ENCODE data around the gene RERE. TPM values are rescaled to one million over a fixed set of nuclear protein-coding genes. Genes with fewer than 3 reads are reported as not detected.
A peak's percentile ranks its signal among the peaks of the same experiment; 100 is the strongest.

Gene RERE
- total and polyA plus RNA-seq, 2 experiments from 2014 or later: 148 to 170 TPM

DNA sequence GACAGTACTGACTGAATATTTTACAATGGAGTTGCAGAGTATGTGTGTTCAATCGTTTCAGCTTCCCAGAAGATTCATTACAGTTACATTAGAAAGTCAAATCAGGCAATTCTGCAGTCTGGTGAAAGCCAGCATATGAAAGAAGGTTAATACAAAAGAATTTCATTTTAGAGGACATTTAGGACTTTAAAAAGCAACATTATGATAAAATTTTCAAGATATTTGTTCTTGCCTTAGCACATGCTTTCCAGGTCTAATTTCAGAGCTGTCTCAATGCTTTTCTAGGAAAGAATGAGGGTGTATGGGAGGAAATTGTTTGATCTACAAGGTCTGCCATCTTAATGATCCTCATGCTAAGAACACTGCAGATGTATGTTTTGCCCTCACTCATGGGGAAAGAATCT, 63.2 kb downstream of the RERE start (continued):
- TF ChIP-seq, protein P1, sequence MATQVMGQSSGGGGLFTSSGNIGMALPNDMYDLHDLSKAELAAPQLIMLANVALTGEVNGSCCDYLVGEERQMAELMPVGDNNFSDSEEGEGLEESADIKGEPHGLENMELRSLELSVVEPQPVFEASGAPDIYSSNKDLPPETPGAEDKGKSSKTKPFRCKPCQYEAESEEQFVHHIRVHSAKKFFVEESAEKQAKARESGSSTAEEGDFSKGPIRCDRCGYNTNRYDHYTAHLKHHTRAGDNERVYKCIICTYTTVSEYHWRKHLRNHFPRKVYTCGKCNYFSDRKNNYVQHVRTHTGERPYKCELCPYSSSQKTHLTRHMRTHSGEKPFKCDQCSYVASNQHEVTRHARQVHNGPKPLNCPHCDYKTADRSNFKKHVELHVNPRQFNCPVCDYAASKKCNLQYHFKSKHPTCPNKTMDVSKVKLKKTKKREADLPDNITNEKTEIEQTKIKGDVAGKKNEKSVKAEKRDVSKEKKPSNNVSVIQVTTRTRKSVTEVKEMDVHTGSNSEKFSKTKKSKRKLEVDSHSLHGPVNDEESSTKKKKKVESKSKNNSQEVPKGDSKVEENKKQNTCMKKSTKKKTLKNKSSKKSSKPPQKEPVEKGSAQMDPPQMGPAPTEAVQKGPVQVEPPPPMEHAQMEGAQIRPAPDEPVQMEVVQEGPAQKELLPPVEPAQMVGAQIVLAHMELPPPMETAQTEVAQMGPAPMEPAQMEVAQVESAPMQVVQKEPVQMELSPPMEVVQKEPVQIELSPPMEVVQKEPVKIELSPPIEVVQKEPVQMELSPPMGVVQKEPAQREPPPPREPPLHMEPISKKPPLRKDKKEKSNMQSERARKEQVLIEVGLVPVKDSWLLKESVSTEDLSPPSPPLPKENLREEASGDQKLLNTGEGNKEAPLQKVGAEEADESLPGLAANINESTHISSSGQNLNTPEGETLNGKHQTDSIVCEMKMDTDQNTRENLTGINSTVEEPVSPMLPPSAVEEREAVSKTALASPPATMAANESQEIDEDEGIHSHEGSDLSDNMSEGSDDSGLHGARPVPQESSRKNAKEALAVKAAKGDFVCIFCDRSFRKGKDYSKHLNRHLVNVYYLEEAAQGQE (IDR thresholded peaks at IDR 0.05; ENCODE audit: unreplicated experiment): no peak
- TF ChIP-seq ZNF114 (CRISPR knock-in tag; IDR thresholded peaks at IDR 0.05) (no peak), EZH2phosphoT487 (IDR thresholded peaks at IDR 0.05; ENCODE audit: unreplicated experiment) (no peak), EZH2 (IDR thresholded peaks at IDR 0.05; ENCODE audit: low read depth, unreplicated experiment) (no peak), CREB1 (CRISPR knock-in tag; IDR thresholded peaks at IDR 0.05; ENCODE audit: low read depth) (no peak)
- TF ChIP-seq, protein P2, sequence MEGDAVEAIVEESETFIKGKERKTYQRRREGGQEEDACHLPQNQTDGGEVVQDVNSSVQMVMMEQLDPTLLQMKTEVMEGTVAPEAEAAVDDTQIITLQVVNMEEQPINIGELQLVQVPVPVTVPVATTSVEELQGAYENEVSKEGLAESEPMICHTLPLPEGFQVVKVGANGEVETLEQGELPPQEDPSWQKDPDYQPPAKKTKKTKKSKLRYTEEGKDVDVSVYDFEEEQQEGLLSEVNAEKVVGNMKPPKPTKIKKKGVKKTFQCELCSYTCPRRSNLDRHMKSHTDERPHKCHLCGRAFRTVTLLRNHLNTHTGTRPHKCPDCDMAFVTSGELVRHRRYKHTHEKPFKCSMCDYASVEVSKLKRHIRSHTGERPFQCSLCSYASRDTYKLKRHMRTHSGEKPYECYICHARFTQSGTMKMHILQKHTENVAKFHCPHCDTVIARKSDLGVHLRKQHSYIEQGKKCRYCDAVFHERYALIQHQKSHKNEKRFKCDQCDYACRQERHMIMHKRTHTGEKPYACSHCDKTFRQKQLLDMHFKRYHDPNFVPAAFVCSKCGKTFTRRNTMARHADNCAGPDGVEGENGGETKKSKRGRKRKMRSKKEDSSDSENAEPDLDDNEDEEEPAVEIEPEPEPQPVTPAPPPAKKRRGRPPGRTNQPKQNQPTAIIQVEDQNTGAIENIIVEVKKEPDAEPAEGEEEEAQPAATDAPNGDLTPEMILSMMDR (conservative IDR thresholded peaks at IDR 0.05; ENCODE audit: low read depth in 2 of 2): no peak
- TF ChIP-seq, protein P3, sequence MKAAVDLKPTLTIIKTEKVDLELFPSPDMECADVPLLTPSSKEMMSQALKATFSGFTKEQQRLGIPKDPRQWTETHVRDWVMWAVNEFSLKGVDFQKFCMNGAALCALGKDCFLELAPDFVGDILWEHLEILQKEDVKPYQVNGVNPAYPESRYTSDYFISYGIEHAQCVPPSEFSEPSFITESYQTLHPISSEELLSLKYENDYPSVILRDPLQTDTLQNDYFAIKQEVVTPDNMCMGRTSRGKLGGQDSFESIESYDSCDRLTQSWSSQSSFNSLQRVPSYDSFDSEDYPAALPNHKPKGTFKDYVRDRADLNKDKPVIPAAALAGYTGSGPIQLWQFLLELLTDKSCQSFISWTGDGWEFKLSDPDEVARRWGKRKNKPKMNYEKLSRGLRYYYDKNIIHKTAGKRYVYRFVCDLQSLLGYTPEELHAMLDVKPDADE (IDR thresholded peaks at IDR 0.05): no peak

DNA sequence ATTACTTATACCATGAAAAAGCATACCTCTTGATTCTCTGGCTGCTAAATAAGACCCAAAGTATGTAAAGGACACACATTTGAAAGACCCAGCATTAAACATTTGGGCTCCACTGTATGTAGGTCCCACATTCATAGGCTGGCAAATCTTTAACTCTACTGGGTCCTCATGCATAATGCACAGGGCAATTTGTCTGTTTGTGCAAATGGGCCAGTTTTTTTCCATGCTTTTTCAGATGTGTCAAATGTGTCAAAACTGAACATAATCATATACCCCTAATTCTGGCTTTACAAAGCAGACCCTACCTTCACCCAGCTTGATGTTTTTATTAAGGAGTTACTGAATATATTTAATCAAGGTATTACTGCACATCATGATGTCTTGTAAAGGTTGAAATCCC, 63.7 kb downstream of the RERE start:
- Histone ChIP-seq H3K79me2 (replicated peaks; ENCODE audit: insufficient read depth) (peaks cover 59% of the 10 kb centered on the region), H3K27me3 (ENCODE audit: insufficient read depth) (no peaks in the 10 kb centered on the region), H3K4me1 (ENCODE audit: insufficient read depth) (peaks cover 32% of the 10 kb centered on the region), H3F3A (replicated peaks; ENCODE audit: low read depth) (no peaks in the 10 kb centered on the region), H3K36me3 (ENCODE audit: insufficient read depth) (no peaks in the 10 kb centered on the region), H3K9me2 (ENCODE audit: insufficient read depth) (no peaks in the 10 kb centered on the region), H3K27ac (ENCODE audit: low read depth) (no peak overlapping the region), H3K4me3 (no peak overlapping the region), H2AFZ (no peak overlapping the region), H4K20me1 (replicated peaks; ENCODE audit: insufficient read depth) (peaks cover 17% of the 10 kb centered on the region; the same call in 1 of the 2 replicates), H3K4me2 (0 out of 2 replicates have a peak overlapping the region, but pooled peaks have one; percentile 28)
- H3K4me3 Mint-ChIP-seq: no peak overlapping the region
- no peaks in the 10 kb centered on the region for H3K9me3 Mint-ChIP-seq
- no peaks in the 10 kb centered on the region for H3K27me3 Mint-ChIP-seq (ENCODE audit: insufficient read depth, low read depth, poor library complexity)
- no peaks in the 10 kb centered on the region for H3K36me3 Mint-ChIP-seq (ENCODE audit: low read depth)
- H3K4me1 Mint-ChIP-seq: peaks cover 31% of the 10 kb centered on the region
- no peak for DNase-seq (ENCODE audit: low spot score)
- ATAC-seq: no peak
- H3K27ac Mint-ChIP-seq: no peak overlapping the region
- TF ChIP-seq EZH2phosphoT487 (IDR thresholded peaks at IDR 0.05; ENCODE audit: unreplicated experiment) (no peak), ZNF114 (CRISPR knock-in tag; IDR thresholded peaks at IDR 0.05) (no peak), JUNB (IDR thresholded peaks at IDR 0.05; ENCODE audit: unreplicated experiment) (no peak), ZNF331 (CRISPR knock-in tag; IDR thresholded peaks at IDR 0.05; ENCODE audit: low read depth) (no peak), POLR2AphosphoS5 (IDR thresholded peaks at IDR 0.05; ENCODE audit: low read depth) (no peak), EZH2 (IDR thresholded peaks at IDR 0.05; ENCODE audit: low read depth, unreplicated experiment) (no peak)
- TF ChIP-seq, protein P1 (IDR thresholded peaks at IDR 0.05; ENCODE audit: unreplicated experiment): no peak
- TF ChIP-seq, protein P3 (IDR thresholded peaks at IDR 0.05): no peak
